WTC11 (cell line): ENCODE results near the gene FAM161B. TPM values are rescaled to one million over a fixed set of nuclear protein-coding genes. Genes with fewer than 3 reads are reported as not detected.

Source experiments
- ATAC-seq: fragments of 200-7000 bp; cut with Tn5 transposase; 2 replicates; pipeline ENCODE4 v1.10.0; 2021; ENCODE audit warnings: mild to moderate bottlenecking, moderate library complexity
- CTCF ChIA-PET: fragments of 300-600 bp; sonication (Branson Sonifier 250); formaldehyde crosslinking; loops from one replicate; lab custom pipeline; 2021; ENCODE audit warnings: antibody characterized with exemption; lab: Charles Lee
- POLR2A ChIA-PET: fragments of 350-600 bp; sonication (Branson Sonifier 250); formaldehyde crosslinking; loops from one replicate; lab custom pipeline; 2021; ENCODE audit warnings: antibody characterized with exemption; lab: Charles Lee
- DNase-seq: peaks from one replicate; pipeline ENCODE4 v3.0.0; 2021; ENCODE audit warnings: low spot score
- H3K27ac Mint-ChIP-seq: 2 replicates; pipeline ENCODE4 v1.8.0; 2021; ENCODE audit warnings: mixed read lengths
- H3K27me3 Mint-ChIP-seq: 2 replicates; pipeline ENCODE4 v1.8.0; 2021; ENCODE audit warnings: low read depth, mild to moderate bottlenecking, moderate library complexity, mixed read lengths
- H3K36me3 Mint-ChIP-seq: 2 replicates; pipeline ENCODE4 v1.8.0; 2021; ENCODE audit warnings: mixed read lengths
- H3K4me1 Mint-ChIP-seq: 2 replicates; pipeline ENCODE4 v1.8.0; 2022; ENCODE audit warnings: mixed read lengths
- H3K4me3 Mint-ChIP-seq: 2 replicates; pipeline ENCODE4 v1.8.0; 2021; ENCODE audit warnings: mild to moderate bottlenecking, moderate library complexity, mixed read lengths
- H3K9me3 Mint-ChIP-seq: 2 replicates; pipeline ENCODE4 v1.8.0; 2021; ENCODE audit warnings: mixed read lengths
- CREB1 ChIP-seq: sonication (generic); formaldehyde crosslinking; IDR thresholded peaks from 2 replicates; pipeline ENCODE4 v1.8.0; 2023; ENCODE audit warnings: mild to moderate bottlenecking, missing genetic modification reagents
- ELF4 ChIP-seq: sonication (generic); formaldehyde crosslinking; IDR thresholded peaks from 2 replicates; pipeline ENCODE4 v1.8.1; 2022; ENCODE audit warnings: low read depth, mild to moderate bottlenecking, moderate library complexity, missing genetic modification reagents
- FOXP1 ChIP-seq: sonication (generic); formaldehyde crosslinking; IDR thresholded peaks from 2 replicates; pipeline ENCODE4 v1.8.0; 2022; ENCODE audit warnings: missing genetic modification reagents, mild to moderate bottlenecking, moderate library complexity, borderline replicate concordance
- GABPB1 ChIP-seq: sonication (generic); formaldehyde crosslinking; IDR thresholded peaks from 2 replicates; pipeline ENCODE4 v1.8.1; 2023; ENCODE audit warnings: mild to moderate bottlenecking, missing genetic modification reagents
- GRHL2 ChIP-seq: fragments of 250-450 bp; sonication (Bioruptor Pico); IDR thresholded peaks from 2 replicates; pipeline ENCODE4 v1.8.0; 2022; ENCODE audit warnings: mild to moderate bottlenecking, moderate library complexity; ENCODE audit not compliant: insufficient replicate concordance, severe bottlenecking
- JAZF1 ChIP-seq: fragments of 250-450 bp; sonication (Bioruptor Pico); IDR thresholded peaks from 2 replicates; pipeline ENCODE4 v1.9.0; 2021; ENCODE audit warnings: moderate library complexity, mild to moderate bottlenecking, inconsistent platforms
- NFYB ChIP-seq: sonication (generic); formaldehyde crosslinking; conservative IDR thresholded peaks from 2 replicates; pipeline ENCODE4 v1.8.0; 2022; ENCODE audit warnings: low read depth, missing genetic modification reagents
- NR2C2 ChIP-seq: sonication (generic); formaldehyde crosslinking; IDR thresholded peaks from 2 replicates; pipeline ENCODE4 v1.8.0; 2022; ENCODE audit warnings: mild to moderate bottlenecking, missing genetic modification reagents
- NR3C1 ChIP-seq: sonication (generic); formaldehyde crosslinking; conservative IDR thresholded peaks from 2 replicates; pipeline ENCODE4 v1.8.1; 2023; ENCODE audit warnings: low read depth, mild to moderate bottlenecking, missing genetic modification reagents
- OVOL2 ChIP-seq: fragments of 250-450 bp; sonication (Bioruptor Pico); IDR thresholded peaks from 2 replicates; pipeline ENCODE4 v1.9.0; 2021; ENCODE audit warnings: mild to moderate bottlenecking, borderline replicate concordance
- TCF7 ChIP-seq: sonication (generic); formaldehyde crosslinking; IDR thresholded peaks from 2 replicates; pipeline ENCODE4 v1.8.0; 2022; ENCODE audit warnings: mild to moderate bottlenecking, low read depth, missing genetic modification reagents, moderate library complexity
- TEAD4 ChIP-seq: sonication (generic); formaldehyde crosslinking; IDR thresholded peaks from 2 replicates; pipeline ENCODE4 v1.8.0; 2022; ENCODE audit warnings: mild to moderate bottlenecking, missing genetic modification reagents
- ZNF423 ChIP-seq: fragments of 250-450 bp; sonication (Bioruptor Pico); IDR thresholded peaks from 2 replicates; pipeline ENCODE4 v2.1.2; 2022; ENCODE audit warnings: mild to moderate bottlenecking, moderate library complexity
- total RNA-seq: library from RNA; stranded (reverse); gene quantifications from 3 replicates; pipeline ENCODE4 v1.2.3, GENCODE V29; 2021
- TF ChIP-seq, protein P1 (sequence below): sonication (generic); formaldehyde crosslinking; IDR thresholded peaks from 2 replicates; pipeline ENCODE4 v1.8.0; 2023; ENCODE audit warnings: mild to moderate bottlenecking, missing genetic modification reagents
- TF ChIP-seq, protein P2 (sequence below): sonication (generic); formaldehyde crosslinking; IDR thresholded peaks from 2 replicates; pipeline ENCODE4 v1.8.1; 2022; ENCODE audit warnings: low read depth, missing genetic modification reagents, borderline replicate concordance
- TF ChIP-seq, protein P3 (sequence below): sonication (generic); formaldehyde crosslinking; IDR thresholded peaks from 2 replicates; pipeline ENCODE4 v1.8.1; 2022; ENCODE audit warnings: missing genetic modification reagents, borderline replicate concordance
- TF ChIP-seq, protein P4 (sequence below): fragments of 250-450 bp; sonication (Bioruptor Pico); IDR thresholded peaks from 2 replicates; pipeline ENCODE4 v1.9.0; 2021; ENCODE audit warnings: mild to moderate bottlenecking
- TF ChIP-seq, protein P5 (sequence below): fragments of 200-600 bp; IDR thresholded peaks from 2 replicates; pipeline ENCODE4 v1.8.0; 2022; ENCODE audit warnings: antibody characterized with exemption
- TF ChIP-seq, protein P6 (sequence below): sonication (generic); formaldehyde crosslinking; conservative IDR thresholded peaks from 2 replicates; pipeline ENCODE4 v1.8.1; 2023; ENCODE audit warnings: mild to moderate bottlenecking, low read depth, missing genetic modification reagents, moderate library complexity
- TF ChIP-seq, protein P7 (sequence below): fragments of 250-450 bp; sonication (Bioruptor Pico); conservative IDR thresholded peaks from 2 replicates; pipeline ENCODE4 v1.9.0; 2021; ENCODE audit warnings: mild to moderate bottlenecking

Gene FAM161B
- total RNA-seq, 1 experiment from 2014 or later: 0.26 TPM

DNA sequence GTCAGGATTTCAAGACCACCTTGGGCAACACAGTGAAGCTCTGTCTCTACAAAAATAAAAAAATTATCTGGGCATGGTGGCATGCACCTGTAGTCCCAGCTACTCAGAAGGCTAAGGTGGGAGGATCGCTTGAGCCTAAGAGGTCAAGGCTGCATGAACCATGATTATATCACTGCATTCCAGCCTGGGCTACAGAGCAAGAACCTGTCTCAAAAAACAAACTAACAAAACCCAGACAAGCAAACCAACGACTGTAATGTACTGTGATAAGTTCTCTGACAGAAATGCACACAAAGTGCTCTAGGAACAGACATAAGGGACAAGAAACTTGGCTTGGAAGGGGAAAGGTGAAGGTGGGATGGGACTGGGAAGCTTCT is 46.8 kb upstream of the FAM161B start (continued):
- TF ChIP-seq, protein P1, sequence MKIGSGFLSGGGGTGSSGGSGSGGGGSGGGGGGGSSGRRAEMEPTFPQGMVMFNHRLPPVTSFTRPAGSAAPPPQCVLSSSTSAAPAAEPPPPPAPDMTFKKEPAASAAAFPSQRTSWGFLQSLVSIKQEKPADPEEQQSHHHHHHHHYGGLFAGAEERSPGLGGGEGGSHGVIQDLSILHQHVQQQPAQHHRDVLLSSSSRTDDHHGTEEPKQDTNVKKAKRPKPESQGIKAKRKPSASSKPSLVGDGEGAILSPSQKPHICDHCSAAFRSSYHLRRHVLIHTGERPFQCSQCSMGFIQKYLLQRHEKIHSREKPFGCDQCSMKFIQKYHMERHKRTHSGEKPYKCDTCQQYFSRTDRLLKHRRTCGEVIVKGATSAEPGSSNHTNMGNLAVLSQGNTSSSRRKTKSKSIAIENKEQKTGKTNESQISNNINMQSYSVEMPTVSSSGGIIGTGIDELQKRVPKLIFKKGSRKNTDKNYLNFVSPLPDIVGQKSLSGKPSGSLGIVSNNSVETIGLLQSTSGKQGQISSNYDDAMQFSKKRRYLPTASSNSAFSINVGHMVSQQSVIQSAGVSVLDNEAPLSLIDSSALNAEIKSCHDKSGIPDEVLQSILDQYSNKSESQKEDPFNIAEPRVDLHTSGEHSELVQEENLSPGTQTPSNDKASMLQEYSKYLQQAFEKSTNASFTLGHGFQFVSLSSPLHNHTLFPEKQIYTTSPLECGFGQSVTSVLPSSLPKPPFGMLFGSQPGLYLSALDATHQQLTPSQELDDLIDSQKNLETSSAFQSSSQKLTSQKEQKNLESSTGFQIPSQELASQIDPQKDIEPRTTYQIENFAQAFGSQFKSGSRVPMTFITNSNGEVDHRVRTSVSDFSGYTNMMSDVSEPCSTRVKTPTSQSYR: no peak
- TF ChIP-seq, protein P2, sequence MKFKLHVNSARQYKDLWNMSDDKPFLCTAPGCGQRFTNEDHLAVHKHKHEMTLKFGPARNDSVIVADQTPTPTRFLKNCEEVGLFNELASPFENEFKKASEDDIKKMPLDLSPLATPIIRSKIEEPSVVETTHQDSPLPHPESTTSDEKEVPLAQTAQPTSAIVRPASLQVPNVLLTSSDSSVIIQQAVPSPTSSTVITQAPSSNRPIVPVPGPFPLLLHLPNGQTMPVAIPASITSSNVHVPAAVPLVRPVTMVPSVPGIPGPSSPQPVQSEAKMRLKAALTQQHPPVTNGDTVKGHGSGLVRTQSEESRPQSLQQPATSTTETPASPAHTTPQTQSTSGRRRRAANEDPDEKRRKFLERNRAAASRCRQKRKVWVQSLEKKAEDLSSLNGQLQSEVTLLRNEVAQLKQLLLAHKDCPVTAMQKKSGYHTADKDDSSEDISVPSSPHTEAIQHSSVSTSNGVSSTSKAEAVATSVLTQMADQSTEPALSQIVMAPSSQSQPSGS: no peak
- TF ChIP-seq, protein P3, sequence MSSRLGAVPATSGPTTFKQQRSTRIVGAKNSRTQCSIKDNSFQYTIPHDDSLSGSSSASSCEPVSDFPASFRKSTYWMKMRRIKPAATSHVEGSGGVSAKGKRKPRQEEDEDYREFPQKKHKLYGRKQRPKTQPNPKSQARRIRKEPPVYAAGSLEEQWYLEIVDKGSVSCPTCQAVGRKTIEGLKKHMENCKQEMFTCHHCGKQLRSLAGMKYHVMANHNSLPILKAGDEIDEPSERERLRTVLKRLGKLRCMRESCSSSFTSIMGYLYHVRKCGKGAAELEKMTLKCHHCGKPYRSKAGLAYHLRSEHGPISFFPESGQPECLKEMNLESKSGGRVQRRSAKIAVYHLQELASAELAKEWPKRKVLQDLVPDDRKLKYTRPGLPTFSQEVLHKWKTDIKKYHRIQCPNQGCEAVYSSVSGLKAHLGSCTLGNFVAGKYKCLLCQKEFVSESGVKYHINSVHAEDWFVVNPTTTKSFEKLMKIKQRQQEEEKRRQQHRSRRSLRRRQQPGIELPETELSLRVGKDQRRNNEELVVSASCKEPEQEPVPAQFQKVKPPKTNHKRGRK (CRISPR knock-in tag): no peak
- TF ChIP-seq, protein P4, sequence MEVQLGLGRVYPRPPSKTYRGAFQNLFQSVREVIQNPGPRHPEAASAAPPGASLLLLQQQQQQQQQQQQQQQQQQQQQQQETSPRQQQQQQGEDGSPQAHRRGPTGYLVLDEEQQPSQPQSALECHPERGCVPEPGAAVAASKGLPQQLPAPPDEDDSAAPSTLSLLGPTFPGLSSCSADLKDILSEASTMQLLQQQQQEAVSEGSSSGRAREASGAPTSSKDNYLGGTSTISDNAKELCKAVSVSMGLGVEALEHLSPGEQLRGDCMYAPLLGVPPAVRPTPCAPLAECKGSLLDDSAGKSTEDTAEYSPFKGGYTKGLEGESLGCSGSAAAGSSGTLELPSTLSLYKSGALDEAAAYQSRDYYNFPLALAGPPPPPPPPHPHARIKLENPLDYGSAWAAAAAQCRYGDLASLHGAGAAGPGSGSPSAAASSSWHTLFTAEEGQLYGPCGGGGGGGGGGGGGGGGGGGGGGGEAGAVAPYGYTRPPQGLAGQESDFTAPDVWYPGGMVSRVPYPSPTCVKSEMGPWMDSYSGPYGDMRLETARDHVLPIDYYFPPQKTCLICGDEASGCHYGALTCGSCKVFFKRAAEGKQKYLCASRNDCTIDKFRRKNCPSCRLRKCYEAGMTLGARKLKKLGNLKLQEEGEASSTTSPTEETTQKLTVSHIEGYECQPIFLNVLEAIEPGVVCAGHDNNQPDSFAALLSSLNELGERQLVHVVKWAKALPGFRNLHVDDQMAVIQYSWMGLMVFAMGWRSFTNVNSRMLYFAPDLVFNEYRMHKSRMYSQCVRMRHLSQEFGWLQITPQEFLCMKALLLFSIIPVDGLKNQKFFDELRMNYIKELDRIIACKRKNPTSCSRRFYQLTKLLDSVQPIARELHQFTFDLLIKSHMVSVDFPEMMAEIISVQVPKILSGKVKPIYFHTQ (CRISPR knock-in tag): no peak

DNA sequence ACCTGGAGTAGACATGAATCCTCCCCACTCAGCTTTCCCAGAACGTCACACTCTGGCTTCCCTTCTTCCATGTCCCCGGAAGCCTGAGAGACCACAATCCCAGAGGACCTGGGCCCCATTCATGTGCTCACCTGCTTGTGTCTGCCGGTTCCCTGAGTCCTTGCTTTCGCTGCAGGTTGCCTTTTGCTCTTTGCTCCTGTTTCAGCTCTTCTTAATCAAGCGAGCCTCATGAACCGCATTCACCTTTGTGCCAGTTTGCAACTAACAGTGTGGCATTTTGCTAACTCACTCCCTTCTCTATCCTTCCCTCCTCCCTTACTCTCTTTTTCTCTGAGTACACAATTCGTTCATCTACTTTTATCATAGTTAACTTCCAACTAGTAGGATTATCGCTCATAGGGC is 46.1 kb upstream of the FAM161B start:
- no peak for ATAC-seq
- TF ChIP-seq, protein P5, sequence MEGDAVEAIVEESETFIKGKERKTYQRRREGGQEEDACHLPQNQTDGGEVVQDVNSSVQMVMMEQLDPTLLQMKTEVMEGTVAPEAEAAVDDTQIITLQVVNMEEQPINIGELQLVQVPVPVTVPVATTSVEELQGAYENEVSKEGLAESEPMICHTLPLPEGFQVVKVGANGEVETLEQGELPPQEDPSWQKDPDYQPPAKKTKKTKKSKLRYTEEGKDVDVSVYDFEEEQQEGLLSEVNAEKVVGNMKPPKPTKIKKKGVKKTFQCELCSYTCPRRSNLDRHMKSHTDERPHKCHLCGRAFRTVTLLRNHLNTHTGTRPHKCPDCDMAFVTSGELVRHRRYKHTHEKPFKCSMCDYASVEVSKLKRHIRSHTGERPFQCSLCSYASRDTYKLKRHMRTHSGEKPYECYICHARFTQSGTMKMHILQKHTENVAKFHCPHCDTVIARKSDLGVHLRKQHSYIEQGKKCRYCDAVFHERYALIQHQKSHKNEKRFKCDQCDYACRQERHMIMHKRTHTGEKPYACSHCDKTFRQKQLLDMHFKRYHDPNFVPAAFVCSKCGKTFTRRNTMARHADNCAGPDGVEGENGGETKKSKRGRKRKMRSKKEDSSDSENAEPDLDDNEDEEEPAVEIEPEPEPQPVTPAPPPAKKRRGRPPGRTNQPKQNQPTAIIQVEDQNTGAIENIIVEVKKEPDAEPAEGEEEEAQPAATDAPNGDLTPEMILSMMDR: no peak
- TF ChIP-seq ZNF423: no peak
- TF ChIP-seq, protein P6, sequence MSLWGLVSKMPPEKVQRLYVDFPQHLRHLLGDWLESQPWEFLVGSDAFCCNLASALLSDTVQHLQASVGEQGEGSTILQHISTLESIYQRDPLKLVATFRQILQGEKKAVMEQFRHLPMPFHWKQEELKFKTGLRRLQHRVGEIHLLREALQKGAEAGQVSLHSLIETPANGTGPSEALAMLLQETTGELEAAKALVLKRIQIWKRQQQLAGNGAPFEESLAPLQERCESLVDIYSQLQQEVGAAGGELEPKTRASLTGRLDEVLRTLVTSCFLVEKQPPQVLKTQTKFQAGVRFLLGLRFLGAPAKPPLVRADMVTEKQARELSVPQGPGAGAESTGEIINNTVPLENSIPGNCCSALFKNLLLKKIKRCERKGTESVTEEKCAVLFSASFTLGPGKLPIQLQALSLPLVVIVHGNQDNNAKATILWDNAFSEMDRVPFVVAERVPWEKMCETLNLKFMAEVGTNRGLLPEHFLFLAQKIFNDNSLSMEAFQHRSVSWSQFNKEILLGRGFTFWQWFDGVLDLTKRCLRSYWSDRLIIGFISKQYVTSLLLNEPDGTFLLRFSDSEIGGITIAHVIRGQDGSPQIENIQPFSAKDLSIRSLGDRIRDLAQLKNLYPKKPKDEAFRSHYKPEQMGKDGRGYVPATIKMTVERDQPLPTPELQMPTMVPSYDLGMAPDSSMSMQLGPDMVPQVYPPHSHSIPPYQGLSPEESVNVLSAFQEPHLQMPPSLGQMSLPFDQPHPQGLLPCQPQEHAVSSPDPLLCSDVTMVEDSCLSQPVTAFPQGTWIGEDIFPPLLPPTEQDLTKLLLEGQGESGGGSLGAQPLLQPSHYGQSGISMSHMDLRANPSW (CRISPR knock-in tag): no peak
- TF ChIP-seq NFYB (CRISPR knock-in tag): no peak
- TF ChIP-seq TEAD4 (CRISPR knock-in tag): no peak
- TF ChIP-seq CREB1 (CRISPR knock-in tag): no peak
- TF ChIP-seq JAZF1 (CRISPR knock-in tag): no peak
- no peak for TF ChIP-seq ELF4 (CRISPR knock-in tag)
- no peak for TF ChIP-seq NR2C2 (CRISPR knock-in tag)
- TF ChIP-seq, protein P7, sequence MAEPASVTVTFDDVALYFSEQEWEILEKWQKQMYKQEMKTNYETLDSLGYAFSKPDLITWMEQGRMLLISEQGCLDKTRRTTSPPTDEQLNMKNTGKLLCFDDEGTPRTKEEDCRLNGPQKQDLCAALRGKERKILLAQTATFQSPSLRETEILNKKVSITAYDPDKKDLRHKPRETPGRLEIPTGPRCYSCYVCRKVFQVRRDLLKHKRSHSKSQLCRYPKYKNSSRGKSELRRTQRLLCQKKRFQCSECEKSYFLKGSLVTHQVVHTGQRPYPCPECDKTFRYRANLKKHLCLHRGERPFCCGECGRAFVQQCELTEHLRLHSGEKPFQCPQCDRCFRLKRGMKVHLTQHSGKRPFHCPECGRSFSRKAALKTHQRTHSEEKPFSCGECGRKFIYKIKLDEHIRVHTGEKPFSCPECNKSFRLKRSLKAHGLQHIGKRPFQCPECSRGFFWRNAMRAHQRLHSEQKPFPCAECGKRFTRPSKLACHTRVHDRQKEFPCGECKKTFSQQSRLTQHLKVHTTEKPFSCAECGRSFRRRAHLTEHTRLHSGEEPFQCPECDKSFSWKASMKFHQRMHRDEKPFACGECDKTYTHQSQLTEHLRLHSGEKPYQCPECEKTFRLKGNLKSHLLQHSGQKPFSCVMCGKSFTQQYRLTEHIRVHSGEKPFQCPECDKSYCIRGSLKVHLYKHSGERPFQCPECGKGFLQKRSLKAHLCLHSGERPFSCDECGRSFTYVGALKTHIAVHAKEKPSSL (CRISPR knock-in tag): no peak
- no peak for TF ChIP-seq GABPB1 (CRISPR knock-in tag)
- no peak for TF ChIP-seq OVOL2 (CRISPR knock-in tag)
- TF ChIP-seq FOXP1: no peak
- TF ChIP-seq GRHL2: no peak
- TF ChIP-seq NR3C1 (CRISPR knock-in tag): no peak
- no peak for TF ChIP-seq TCF7 (CRISPR knock-in tag)

More for the DNA sequence above, 46.1 kb upstream of the FAM161B start:
- DNase-seq: no peak
- Mint-ChIP-seq H3K9me3 (no peaks in the 10 kb centered on the region), H3K36me3 (no peaks in the 10 kb centered on the region), H3K27ac (no peak overlapping the region), H3K27me3 (no peaks in the 10 kb centered on the region), H3K4me1 (peaks cover 3% of the 10 kb centered on the region), H3K4me3 (no peak overlapping the region)
- POLR2A ChIA-PET: no interaction called here
- CTCF ChIA-PET: no interaction called here
